Mammary epithelial cell (primary cell): Measurements from ENCODE around the gene TMEM140.

ENCODE experiments used
- EZH2 ChIP-seq: IDR thresholded peaks from 2 replicates; pipeline ENCODE4 v1.6.1; 2012; ENCODE audit warnings: low read length, inconsistent platforms, borderline replicate concordance
- TF ChIP-seq, protein P1 (sequence below), 2 donors: IDR thresholded peaks in 1 of 2; conservative IDR thresholded peaks in 1 of 2; 2 replicates each; pipeline ENCODE4 v1.5.1; 2011 to 2012; ENCODE audit warnings: inconsistent platforms in 2 of 2, low read length in 2 of 2, mild to moderate bottlenecking in 2 of 2, control low read depth in 1 of 2, low read depth in 1 of 2; ENCODE audit not compliant: insufficient read depth in 1 of 2; ENCODE audit errors: extremely low read depth in 1 of 2

DNA sequence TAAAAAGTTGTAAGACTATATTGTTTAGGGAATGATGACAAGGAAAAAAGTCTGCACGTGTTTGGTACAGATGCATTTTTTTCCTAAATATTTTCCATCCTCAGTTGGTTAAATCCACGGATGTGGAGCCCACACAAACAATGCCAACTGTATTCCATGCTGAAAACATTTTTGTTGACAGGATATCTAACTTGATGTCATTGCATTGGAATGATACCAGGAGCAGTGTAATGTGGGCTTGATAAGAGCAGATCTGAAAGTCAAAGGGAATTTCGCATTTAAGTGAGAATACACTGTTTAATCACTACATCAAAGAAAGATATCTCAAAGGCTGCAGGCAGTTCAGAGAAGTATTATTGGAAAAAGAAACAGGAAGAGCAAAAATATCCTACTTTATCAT is 49.5 kb upstream of the TMEM140 start:
- TF ChIP-seq, protein P1, sequence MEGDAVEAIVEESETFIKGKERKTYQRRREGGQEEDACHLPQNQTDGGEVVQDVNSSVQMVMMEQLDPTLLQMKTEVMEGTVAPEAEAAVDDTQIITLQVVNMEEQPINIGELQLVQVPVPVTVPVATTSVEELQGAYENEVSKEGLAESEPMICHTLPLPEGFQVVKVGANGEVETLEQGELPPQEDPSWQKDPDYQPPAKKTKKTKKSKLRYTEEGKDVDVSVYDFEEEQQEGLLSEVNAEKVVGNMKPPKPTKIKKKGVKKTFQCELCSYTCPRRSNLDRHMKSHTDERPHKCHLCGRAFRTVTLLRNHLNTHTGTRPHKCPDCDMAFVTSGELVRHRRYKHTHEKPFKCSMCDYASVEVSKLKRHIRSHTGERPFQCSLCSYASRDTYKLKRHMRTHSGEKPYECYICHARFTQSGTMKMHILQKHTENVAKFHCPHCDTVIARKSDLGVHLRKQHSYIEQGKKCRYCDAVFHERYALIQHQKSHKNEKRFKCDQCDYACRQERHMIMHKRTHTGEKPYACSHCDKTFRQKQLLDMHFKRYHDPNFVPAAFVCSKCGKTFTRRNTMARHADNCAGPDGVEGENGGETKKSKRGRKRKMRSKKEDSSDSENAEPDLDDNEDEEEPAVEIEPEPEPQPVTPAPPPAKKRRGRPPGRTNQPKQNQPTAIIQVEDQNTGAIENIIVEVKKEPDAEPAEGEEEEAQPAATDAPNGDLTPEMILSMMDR (conservative IDR thresholded peaks at IDR 0.05 in 1 of 2, IDR thresholded peaks at IDR 0.05 in 1 of 2; ENCODE audit: extremely low read depth in 1 of 2, insufficient read depth in 1 of 2, low read depth in 1 of 2, low read length in 2 of 2), result no peak
- no peak for TF ChIP-seq EZH2
